CD4-positive, alpha-beta memory T cell (primary cell): ENCODE measurements around the gene GMEB2. TPM values are rescaled to one million over a fixed set of nuclear protein-coding genes. Genes with fewer than 3 reads are reported as not detected.
A peak's percentile ranks its signal among the peaks of the same experiment; 100 is the strongest.
"Not testable (repeated sequence)": the region's sequence is repeated elsewhere in the genome, so short reads cannot be mapped to it uniquely, and the experiment has no call there.

Source experiments
- CTCF ChIA-PET: fragments of 350-600 bp; sonication (Branson Sonifier 250); formaldehyde crosslinking; loops from one replicate; lab custom pipeline; 2021; ENCODE audit warnings: inconsistent platforms; ENCODE audit not compliant: partially characterized antibody; lab: Charles Lee
- POLR2A ChIA-PET: fragments of 350-600 bp; sonication (Branson Sonifier 250); formaldehyde crosslinking; loops from one replicate; lab custom pipeline; 2021; ENCODE audit not compliant: partially characterized antibody; lab: Charles Lee
- DNase-seq, 5 donors: peaks; one replicate each; pipeline versions ENCODE4 v3.0.0 to v3.0.0-alpha.2; 2020 to 2022; ENCODE audit warnings: mixed read lengths in 1 of 5
- H3K27ac ChIP-seq: one replicate; pipeline ENCODE4 v1.7.0; 2013; ENCODE audit warnings: low read depth, low read length
- H3K27me3 ChIP-seq: 2 replicates; pipeline ENCODE4 v1.7.0; 2013; ENCODE audit warnings: mild to moderate bottlenecking, low read length, moderate library complexity; ENCODE audit not compliant: insufficient read depth
- H3K36me3 ChIP-seq: 2 replicates; pipeline ENCODE4 v1.7.0; 2013; ENCODE audit warnings: mild to moderate bottlenecking, low read length, moderate library complexity; ENCODE audit not compliant: insufficient read depth
- H3K4me1 ChIP-seq: 2 replicates; pipeline ENCODE4 v1.7.0; 2013; ENCODE audit warnings: mild to moderate bottlenecking, low read length, moderate library complexity; ENCODE audit not compliant: insufficient read depth
- H3K4me3 ChIP-seq, 2 donors: one replicate each; pipeline ENCODE4 v1.7.0; 2013; ENCODE audit warnings: low read length in 2 of 2, mild to moderate bottlenecking in 1 of 2
- H3K9me3 ChIP-seq, 2 donors: one replicate each; pipeline ENCODE4 v1.7.0; 2013; ENCODE audit warnings: low read length in 2 of 2, control low read depth in 1 of 2; ENCODE audit not compliant: control insufficient read depth in 1 of 2
- H3K27ac Mint-ChIP-seq, 7 donors: one replicate each; pipeline ENCODE4 v1.8.0; 2020 to 2021; ENCODE audit warnings: mixed read lengths in 7 of 7, mild to moderate bottlenecking in 6 of 7, inconsistent platforms in 3 of 7, moderate library complexity in 3 of 7
- H3K27me3 Mint-ChIP-seq, 2 donors: one replicate each; pipeline ENCODE4 v1.8.0; 2020 to 2021; ENCODE audit warnings: mixed read lengths in 2 of 2
- H3K36me3 Mint-ChIP-seq, 2 donors: one replicate each; pipeline ENCODE4 v1.8.0; 2020 to 2021; ENCODE audit warnings: mixed read lengths in 2 of 2, inconsistent platforms in 1 of 2, mild to moderate bottlenecking in 1 of 2
- H3K4me1 Mint-ChIP-seq, 4 donors: one replicate each; pipeline ENCODE4 v1.8.0; 2020 to 2021; ENCODE audit warnings: mixed read lengths in 4 of 4, mild to moderate bottlenecking in 1 of 4
- H3K4me3 Mint-ChIP-seq, 8 donors: one replicate each; pipeline ENCODE4 v1.8.0; 2020 to 2021; ENCODE audit warnings: mixed read lengths in 8 of 8, mild to moderate bottlenecking in 7 of 8, moderate library complexity in 6 of 8, inconsistent platforms in 3 of 8
- H3K9me3 Mint-ChIP-seq, 8 donors: one replicate each; pipeline ENCODE4 v1.8.0; 2020 to 2021; ENCODE audit warnings: mixed read lengths in 8 of 8, mild to moderate bottlenecking in 5 of 8, inconsistent platforms in 3 of 8, moderate library complexity in 1 of 8
- intact Hi-C: fragments of 100-400 bp; cut with micrococcal nuclease; formaldehyde crosslinking; loops from one replicate; pipeline ENCODE4 v1.15.1; 2023
- polyA plus RNA-seq, 2 donors: library from polyadenylated mRNA; unstranded; fragments of 300-500 nt; fragmentation: Illumina TruSeq; gene quantifications; one replicate each; pipeline ENCODE4 v1.2.3, GENCODE V29; 2021
- total RNA-seq, 2 experiments: library from RNA; stranded (reverse); gene quantifications; one replicate each; pipeline ENCODE4 v1.2.3, GENCODE V29; 2021

The GMEB2 gene
- total and polyA plus RNA-seq, 4 experiments from 2014 or later: 4.5 to 26.4 (median 20.5) TPM

GRCh38 chr20:63635431-63636141 is 8.7 kb upstream of the GMEB2 start:
- Histone ChIP-seq H3K4me3 (peak overlapping the region in 1 of 2 donors; percentile 39), H3K36me3 (no peaks in the 10 kb centered on the region), H3K27me3 (no peaks in the 10 kb centered on the region), H3K4me1 (peaks cover 79% of the 10 kb centered on the region), H3K9me3 (no peaks in the 10 kb centered on the region), H3K27ac (peak overlapping the region; percentile 72)
- peaks cover 32 to 79% (median 55%) of the 10 kb centered on the region in 4 donors for H3K4me1 Mint-ChIP-seq
- DNase-seq: peak; percentile 87 to 95 (median 89)
- ChIA-PET CTCF (interaction anchor here (0.6 to 0.9 kb wide), 3 partner anchors 9 to 98 kb away, joined by 4 to 5 read pairs (median 4); partner anchors contain the start of genes GMEB2, PTK6 and STMN3), POLR2A (interaction anchor here (0.7 to 10.5 kb wide), 20 partner anchors 10 to 620 kb away, joined by 3 to 658 read pairs (median 5); partner anchors contain the start of genes ARFRP1, GMEB2, LIME1 and PCMTD2)
- peaks cover 0 to 2% (median 0%) of the 10 kb centered on the region in 8 donors for H3K9me3 Mint-ChIP-seq
- H3K4me3 Mint-ChIP-seq: peak overlapping the region; percentile 80 to 93 (median 84)
- H3K27me3 Mint-ChIP-seq: peaks cover 0 to 2% of the 10 kb centered on the region in 2 donors
- peaks cover 9 to 15% of the 10 kb centered on the region in 2 donors for H3K36me3 Mint-ChIP-seq
- intact Hi-C loops: loop anchor here (1.0 to 2.0 kb wide), 2 partner anchors 8 to 101 kb away; partner anchors contain the start of genes GMEB2 and LIME1
- H3K27ac Mint-ChIP-seq: peak overlapping the region; percentile 98 to 100 (median 99)

- no peak overlapping the region for H3K27ac ChIP-seq
- peaks cover 88% of the 10 kb centered on the region for H3K4me1 ChIP-seq
- Mint-ChIP-seq H3K36me3 (peaks cover 0 to 9% of the 10 kb centered on the region in 2 donors), H3K27me3 (peaks cover 0 to 2% of the 10 kb centered on the region in 2 donors), H3K4me3 (peak overlapping the region in 7 of 8 donors; percentile 11 to 65 (median 58)), H3K27ac (peak overlapping the region; percentile 57 to 100 (median 82)), H3K9me3 (peaks cover 0 to 2% (median 0%) of the 10 kb centered on the region in 8 donors), H3K4me1 (peaks cover 29 to 83% (median 53%) of the 10 kb centered on the region in 4 donors)
- H3K4me3 ChIP-seq: peak overlapping the region in 1 of 2 donors; percentile 6
- CTCF ChIA-PET: interaction anchor here (0.7 to 1.0 kb wide), 2 partner anchors 9 to 19 kb away, joined by 3 to 4 read pairs; no protein-coding TSS in a partner anchor
- DNase-seq: no peak
- intact Hi-C loops: no loop called here
- H3K36me3 ChIP-seq: no peaks in the 10 kb centered on the region
- no peaks in the 10 kb centered on the region for H3K9me3 ChIP-seq
- no peaks in the 10 kb centered on the region for H3K27me3 ChIP-seq
- POLR2A ChIA-PET: interaction anchor here (10.5 to 19.3 kb wide), 2 partner anchors 5 to 10 kb away, joined by 658 read pairs; partner anchors contain the start of gene GMEB2
Measured at GRCh38 chr20:63633732-63634131, 6.8 kb upstream of the GMEB2 start.

DNA sequence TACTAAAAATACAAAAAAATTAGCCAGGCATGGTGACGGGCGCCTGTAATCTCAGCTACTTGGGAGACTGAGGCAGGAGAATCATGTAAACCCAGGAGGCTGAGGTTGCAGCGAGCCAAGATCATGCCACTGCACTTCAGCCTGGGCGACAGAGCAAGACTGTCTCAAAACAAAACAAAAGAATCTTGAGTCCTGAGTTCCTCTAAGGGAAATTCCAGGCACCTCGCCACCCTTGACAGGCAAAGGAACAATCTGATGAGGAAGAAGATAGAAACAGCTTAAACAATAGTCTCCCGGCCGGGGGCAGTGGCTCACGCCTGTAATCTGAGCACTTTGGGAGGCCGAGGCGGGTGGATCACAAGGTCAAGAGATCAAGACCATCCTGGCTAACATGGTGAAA is 4.5 kb upstream of the GMEB2 start:
- Mint-ChIP-seq H3K27ac (peak overlapping the region in 6 of 7 donors; percentile 13 to 90 (median 69)), H3K4me1 (peaks cover 30 to 73% (median 47%) of the 10 kb centered on the region in 4 donors), H3K4me3 (peak overlapping the region in 3 of 8 donors; percentile 25 to 43 (median 26)), H3K36me3 (peaks cover 4 to 15% of the 10 kb centered on the region in 2 donors)
- H3K27ac ChIP-seq, H3K27me3 Mint-ChIP-seq, H3K36me3 ChIP-seq, DNase-seq, H3K9me3 Mint-ChIP-seq, H3K4me3 ChIP-seq, intact Hi-C loops, H3K27me3 ChIP-seq, H3K9me3 ChIP-seq: not testable (repeated sequence)
- peaks cover 75% of the 10 kb centered on the region for H3K4me1 ChIP-seq
- CTCF ChIA-PET: interaction anchor here (1.0 to 2.9 kb wide), 2 partner anchors 11 to 94 kb away, joined by 3 to 13 read pairs; no protein-coding TSS in a partner anchor
- POLR2A ChIA-PET: interaction anchor here (1.0 to 19.3 kb wide), 3 partner anchors 8 to 108 kb away, joined by 5 to 658 read pairs (median 6); partner anchors contain the start of genes SLC2A4RG and STMN3

DNA sequence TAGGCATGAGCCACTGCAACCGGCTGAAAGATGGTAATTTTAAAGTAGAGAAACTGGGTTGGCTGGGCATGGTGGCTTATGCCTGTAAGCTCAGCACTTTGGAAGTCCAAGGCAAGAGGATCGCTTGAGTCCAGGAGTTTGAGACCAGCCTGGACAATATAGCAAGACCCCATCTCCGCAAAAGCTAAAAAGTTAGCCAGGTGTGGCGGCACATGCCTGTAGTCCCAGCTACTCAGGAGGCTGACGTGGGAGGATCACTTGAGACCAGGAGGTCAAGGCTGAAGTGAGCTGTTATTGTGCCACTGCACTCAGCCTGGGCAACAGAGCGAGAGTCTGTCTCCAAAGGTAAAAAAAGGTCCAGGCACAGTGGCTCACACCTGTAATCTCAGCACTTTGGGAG is 4.1 kb upstream of the GMEB2 start:
- H3K36me3 ChIP-seq, intact Hi-C loops: not testable (repeated sequence)

DNA sequence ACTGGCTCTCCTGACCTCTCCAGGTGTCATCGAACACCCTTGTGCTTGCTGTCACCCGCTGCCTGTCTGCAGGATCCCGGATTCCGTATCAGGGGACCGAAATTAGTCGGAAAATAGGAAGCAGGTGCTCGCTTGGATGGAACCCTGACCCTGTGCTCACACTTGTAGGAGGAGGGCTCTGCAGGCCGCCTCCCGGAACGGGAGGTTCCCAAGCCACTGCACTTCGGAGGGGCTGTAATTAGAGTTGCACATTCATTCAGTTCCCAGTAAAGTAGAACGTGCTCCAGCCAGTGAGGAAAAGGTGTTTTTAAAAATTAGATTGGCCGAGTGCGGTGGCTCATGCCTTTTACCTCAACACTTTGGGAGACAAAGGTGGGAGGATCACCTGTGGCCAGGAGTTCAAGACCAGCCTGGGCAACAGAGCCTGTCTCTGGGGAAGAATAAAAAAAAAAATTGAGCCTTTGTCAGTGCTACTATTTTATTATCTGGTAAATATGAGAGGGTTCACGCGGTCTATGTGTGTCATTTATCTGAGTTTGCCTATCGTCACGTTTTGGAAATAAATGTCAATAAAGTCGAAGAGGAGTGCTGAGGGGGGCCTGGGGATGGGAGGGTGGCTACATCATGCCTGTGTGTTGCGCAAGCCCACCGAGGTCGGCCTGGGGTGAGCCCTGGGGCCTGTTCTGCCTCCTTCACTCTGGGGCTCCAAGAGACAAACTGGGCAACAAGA is 1.5 kb upstream of the GMEB2 start:
- Mint-ChIP-seq H3K36me3 (peaks cover 4 to 14% of the 10 kb centered on the region in 2 donors), H3K9me3 (peaks cover 0 to 2% (median 0%) of the 10 kb centered on the region in 8 donors), H3K4me3 (peak overlapping the region; percentile 94 to 99 (median 96)), H3K27ac (peak overlapping the region; percentile 86 to 97 (median 94)), H3K27me3 (no peaks in the 10 kb centered on the region), H3K4me1 (peaks cover 19 to 57% (median 38%) of the 10 kb centered on the region in 4 donors)
- Histone ChIP-seq H3K27ac (peak overlapping the region; percentile 86), H3K4me1 (peaks cover 53% of the 10 kb centered on the region), H3K36me3 (no peaks in the 10 kb centered on the region), H3K9me3 (no peaks in the 10 kb centered on the region), H3K4me3 (peak overlapping the region; percentile 91 to 95), H3K27me3 (no peaks in the 10 kb centered on the region)
- CTCF ChIA-PET: interaction anchor here (1.2 to 2.0 kb wide), 4 partner anchors 8 to 14 kb away, joined by 3 to 20 read pairs (median 9); no protein-coding TSS in a partner anchor
- POLR2A ChIA-PET: interaction anchor here (1.5 to 19.3 kb wide), 6 partner anchors 11 to 112 kb away, joined by 4 to 658 read pairs (median 26); partner anchors contain the start of genes LIME1, RTEL1, SLC2A4RG and STMN3
- peak in 4 of 5 donors; percentile 41 to 53 (median 44) for DNase-seq
- intact Hi-C loops: loop anchor here (1.0 to 5.0 kb wide), 2 partner anchors 11 to 76 kb away; partner anchors contain the start of gene FNDC11

More for the DNA sequence above, 4.1 kb upstream of the GMEB2 start:
- Mint-ChIP-seq H3K27ac (peak overlapping the region in 5 of 7 donors; percentile 30 to 78 (median 67)), H3K36me3 (peaks cover 4 to 15% of the 10 kb centered on the region in 2 donors), H3K4me3 (peak overlapping the region in 2 of 8 donors; percentile 3 to 22), H3K4me1 (peaks cover 30 to 71% (median 46%) of the 10 kb centered on the region in 4 donors)
- not testable (repeated sequence) for H3K27me3 ChIP-seq, H3K9me3 Mint-ChIP-seq, H3K9me3 ChIP-seq, H3K27me3 Mint-ChIP-seq, DNase-seq, H3K4me3 ChIP-seq, H3K27ac ChIP-seq
- ChIA-PET CTCF (interaction anchor here (1.0 to 2.9 kb wide), 2 partner anchors 11 to 93 kb away, joined by 3 to 13 read pairs; no protein-coding TSS in a partner anchor), POLR2A (interaction anchor here (1.0 to 19.3 kb wide), 3 partner anchors 8 to 108 kb away, joined by 5 to 658 read pairs (median 6); partner anchors contain the start of genes SLC2A4RG and STMN3)
- H3K4me1 ChIP-seq: peaks cover 74% of the 10 kb centered on the region

- H3K36me3 Mint-ChIP-seq: peaks cover 4 to 18% of the 10 kb centered on the region in 2 donors
- no peak for DNase-seq
- Histone ChIP-seq H3K36me3 (no peaks in the 10 kb centered on the region), H3K27me3 (no peaks in the 10 kb centered on the region), H3K4me1 (peaks cover 47% of the 10 kb centered on the region), H3K27ac (peak overlapping the region; percentile 86), H3K4me3 (peak overlapping the region; percentile 91 to 95), H3K9me3 (no peaks in the 10 kb centered on the region)
- H3K4me3 Mint-ChIP-seq: peak overlapping the region; percentile 94 to 99 (median 96)
- H3K9me3 Mint-ChIP-seq: peaks cover 0 to 2% (median 0%) of the 10 kb centered on the region in 8 donors
- ChIA-PET POLR2A (interaction anchor here (0.9 to 19.3 kb wide), 15 partner anchors 9 to 352 kb away, joined by 4 to 658 read pairs (median 10); partner anchors contain the start of genes ARFRP1, LIME1, PRPF6 and PTK6), CTCF (interaction anchor here (0.7 to 1.8 kb wide), 4 partner anchors 9 to 75 kb away, joined by 3 to 20 read pairs (median 6); no protein-coding TSS in a partner anchor)
- peaks cover 17 to 54% (median 34%) of the 10 kb centered on the region in 4 donors for H3K4me1 Mint-ChIP-seq
- intact Hi-C loops: loop anchor here (1.0 to 5.0 kb wide), 4 partner anchors 8 to 75 kb away; partner anchors contain the start of genes FNDC11 and RTEL1
- no peaks in the 10 kb centered on the region for H3K27me3 Mint-ChIP-seq
- peak overlapping the region; percentile 86 to 97 (median 94) for H3K27ac Mint-ChIP-seq
Measured at GRCh38 chr20:63627751-63628245, 897 bp upstream of the GMEB2 start.
